Immature natural killer cell (primary cell): ENCODE data around the gene PSMB1. TPM values are rescaled to one million over a fixed set of nuclear protein-coding genes. Genes with fewer than 3 reads are reported as not detected.
A peak's percentile ranks its signal among the peaks of the same experiment; 100 is the strongest.
"Not testable (repeated sequence)": the region's sequence is repeated elsewhere in the genome, so short reads cannot be mapped to it uniquely, and the experiment has no call there.

Experiments
- DNase-seq, 3 donors: peaks; one replicate each; pipeline ENCODE4 v3.0.0; 2022; ENCODE audit warnings: mixed read lengths in 1 of 3
- H3K27ac Mint-ChIP-seq, 6 donors: one replicate each; pipeline ENCODE4 v1.8.0; 2020; ENCODE audit warnings: mixed read lengths in 6 of 6, mild to moderate bottlenecking in 5 of 6, inconsistent platforms in 4 of 6, moderate library complexity in 3 of 6
- H3K27me3 Mint-ChIP-seq, 3 donors: one replicate each; pipeline ENCODE4 v1.8.0; 2020 to 2021; ENCODE audit warnings: low read depth in 3 of 3, mild to moderate bottlenecking in 3 of 3, mixed read lengths in 3 of 3, moderate library complexity in 3 of 3, inconsistent platforms in 1 of 3
- H3K36me3 Mint-ChIP-seq, 3 donors: one replicate each; pipeline ENCODE4 v1.8.0; 2020; ENCODE audit warnings: mixed read lengths in 3 of 3, inconsistent platforms in 2 of 3, mild to moderate bottlenecking in 2 of 3
- H3K4me1 Mint-ChIP-seq, 2 donors: one replicate each; pipeline ENCODE4 v1.8.0; 2020; ENCODE audit warnings: inconsistent platforms in 2 of 2, mild to moderate bottlenecking in 2 of 2, mixed read lengths in 2 of 2, moderate library complexity in 1 of 2
- H3K4me3 Mint-ChIP-seq, 5 donors: one replicate each; pipeline ENCODE4 v1.8.0; 2020; ENCODE audit warnings: mild to moderate bottlenecking in 5 of 5, mixed read lengths in 5 of 5, inconsistent platforms in 3 of 5, moderate library complexity in 3 of 5
- H3K9me3 Mint-ChIP-seq, 6 donors: one replicate each; pipeline ENCODE4 v1.8.0; 2020; ENCODE audit warnings: mild to moderate bottlenecking in 6 of 6, mixed read lengths in 6 of 6, inconsistent platforms in 4 of 6, moderate library complexity in 3 of 6
- polyA plus RNA-seq, 3 donors: library from polyadenylated mRNA; unstranded; fragments of 300-500 nt; fragmentation: Illumina TruSeq; gene quantifications; one replicate each; pipeline ENCODE4 v1.2.3, GENCODE V29; 2021

The PSMB1 gene
- polyA plus RNA-seq, 3 donors from 2014 or later, result 500 to 935 (median 673) TPM

GRCh38 chr6:170505306-170505705 lies 47.8 kb downstream of the PSMB1 start:
- H3K27me3 Mint-ChIP-seq, result peaks cover 4 to 20% (median 15%) of the 10 kb centered on the region in 3 donors
- no peak overlapping the region for H3K4me3 Mint-ChIP-seq
- no peak for DNase-seq
- peaks cover 0 to 1% (median 0%) of the 10 kb centered on the region in 6 donors for H3K9me3 Mint-ChIP-seq
- H3K27ac Mint-ChIP-seq, result no peak overlapping the region
- H3K4me1 Mint-ChIP-seq, result peaks cover 43 to 45% of the 10 kb centered on the region in 2 donors
- H3K36me3 Mint-ChIP-seq, result no peaks in the 10 kb centered on the region

GRCh38 chr6:170504479-170504878 lies 48.6 kb downstream of the PSMB1 start:
- H3K4me3 Mint-ChIP-seq, result peak overlapping the region in 4 of 5 donors; percentile 8 to 43 (median 26)
- no peaks in the 10 kb centered on the region for H3K36me3 Mint-ChIP-seq
- H3K27me3 Mint-ChIP-seq, result peaks cover 4 to 18% (median 18%) of the 10 kb centered on the region in 3 donors
- peaks cover 43 to 46% of the 10 kb centered on the region in 2 donors for H3K4me1 Mint-ChIP-seq
- peak in 2 of 3 donors; percentile 6 to 13 for DNase-seq
- H3K9me3 Mint-ChIP-seq, result peaks cover 0 to 1% (median 0%) of the 10 kb centered on the region in 6 donors
- H3K27ac Mint-ChIP-seq, result peak overlapping the region in 1 of 6 donors; percentile 1

GRCh38 chr6:170503414-170503761 lies 49.7 kb downstream of the PSMB1 start:
- Mint-ChIP-seq H3K9me3 (peaks cover 0 to 1% (median 0%) of the 10 kb centered on the region in 6 donors), H3K36me3 (no peaks in the 10 kb centered on the region), H3K4me1 (peaks cover 43 to 46% of the 10 kb centered on the region in 2 donors), H3K4me3 (peak overlapping the region in 1 of 5 donors; percentile 27), H3K27ac (no peak overlapping the region), H3K27me3 (peaks cover 4 to 22% (median 18%) of the 10 kb centered on the region in 3 donors)
- no peak for DNase-seq

- Mint-ChIP-seq H3K27me3 (peaks cover 4 to 23% (median 18%) of the 10 kb centered on the region in 3 donors), H3K4me1 (peaks cover 43 to 46% of the 10 kb centered on the region in 2 donors), H3K27ac (peak overlapping the region in 2 of 6 donors; percentile 49 to 80)
- H3K9me3 Mint-ChIP-seq, H3K36me3 Mint-ChIP-seq, DNase-seq, H3K4me3 Mint-ChIP-seq: not testable (repeated sequence)
These were observed 50.2 kb downstream of the PSMB1 start for GRCh38 chr6:170502733-170503413.

- not testable (repeated sequence) for H3K36me3 Mint-ChIP-seq, H3K4me3 Mint-ChIP-seq, DNase-seq, H3K9me3 Mint-ChIP-seq
- H3K4me1 Mint-ChIP-seq, result peaks cover 43 to 46% of the 10 kb centered on the region in 2 donors
- peak overlapping the region in 1 of 6 donors; percentile 40 for H3K27ac Mint-ChIP-seq
- peaks cover 4 to 26% (median 18%) of the 10 kb centered on the region in 3 donors for H3K27me3 Mint-ChIP-seq
These were observed 50.8 kb downstream of the PSMB1 start for GRCh38 chr6:170502268-170502667.

- Mint-ChIP-seq H3K27ac (no peak overlapping the region), H3K4me3 (no peak overlapping the region), H3K27me3 (peaks cover 4 to 22% (median 15%) of the 10 kb centered on the region in 3 donors), H3K4me1 (peaks cover 43 to 46% of the 10 kb centered on the region in 2 donors), H3K36me3 (no peaks in the 10 kb centered on the region), H3K9me3 (peaks cover 0 to 1% (median 0%) of the 10 kb centered on the region in 6 donors)
- DNase-seq, result no peak
These were observed 52.0 kb downstream of the PSMB1 start for GRCh38 chr6:170500955-170501590.

- peaks cover 4 to 18% (median 16%) of the 10 kb centered on the region in 3 donors for H3K27me3 Mint-ChIP-seq
- DNase-seq, result no peak
- no peak overlapping the region for H3K27ac Mint-ChIP-seq
- H3K9me3 Mint-ChIP-seq, result peaks cover 0 to 1% (median 0%) of the 10 kb centered on the region in 6 donors
- H3K4me3 Mint-ChIP-seq, result no peak overlapping the region
- H3K36me3 Mint-ChIP-seq, result peaks cover 0 to 6% (median 5%) of the 10 kb centered on the region in 3 donors
- H3K4me1 Mint-ChIP-seq, result peaks cover 22 to 26% of the 10 kb centered on the region in 2 donors
These were observed 55.2 kb downstream of the PSMB1 start for GRCh38 chr6:170497841-170498301.

GRCh38 chr6:170493354-170493753 lies 59.8 kb downstream of the PSMB1 start:
- H3K36me3 Mint-ChIP-seq, result peaks cover 0 to 6% (median 5%) of the 10 kb centered on the region in 3 donors
- DNase-seq, result no peak
- H3K9me3 Mint-ChIP-seq, result no peaks in the 10 kb centered on the region
- H3K4me3 Mint-ChIP-seq, result no peak overlapping the region
- no peak overlapping the region for H3K27ac Mint-ChIP-seq
- H3K27me3 Mint-ChIP-seq, result peaks cover 2 to 6% (median 3%) of the 10 kb centered on the region in 3 donors
- peaks cover 5 to 15% of the 10 kb centered on the region in 2 donors for H3K4me1 Mint-ChIP-seq

GRCh38 chr6:170490259-170490658 lies 62.8 kb downstream of the PSMB1 start:
- Mint-ChIP-seq H3K27me3 (peaks cover 2 to 3% (median 2%) of the 10 kb centered on the region in 3 donors), H3K9me3 (no peaks in the 10 kb centered on the region), H3K36me3 (peaks cover 0 to 6% (median 5%) of the 10 kb centered on the region in 3 donors), H3K27ac (no peak overlapping the region), H3K4me1 (peaks cover 15 to 31% of the 10 kb centered on the region in 2 donors), H3K4me3 (no peak overlapping the region)
- DNase-seq, result no peak

- peaks cover 19 to 35% of the 10 kb centered on the region in 2 donors for H3K4me1 Mint-ChIP-seq
- H3K27ac Mint-ChIP-seq, result no peak overlapping the region
- no peak overlapping the region for H3K4me3 Mint-ChIP-seq
- no peak for DNase-seq
- H3K9me3 Mint-ChIP-seq, result no peaks in the 10 kb centered on the region
- H3K36me3 Mint-ChIP-seq, result peaks cover 0 to 6% (median 5%) of the 10 kb centered on the region in 3 donors
- H3K27me3 Mint-ChIP-seq, result peaks cover 2 to 3% (median 2%) of the 10 kb centered on the region in 3 donors
These were observed 63.3 kb downstream of the PSMB1 start for GRCh38 chr6:170489836-170490235.

GRCh38 chr6:170487707-170488329 lies 65.3 kb downstream of the PSMB1 start:
- no peak overlapping the region for H3K27ac Mint-ChIP-seq
- peaks cover 0 to under 1% (median 0%) of the 10 kb centered on the region in 6 donors for H3K9me3 Mint-ChIP-seq
- DNase-seq, result no peak
- H3K36me3 Mint-ChIP-seq, result peaks cover 0 to 4% (median under 1%) of the 10 kb centered on the region in 3 donors
- H3K27me3 Mint-ChIP-seq, result peaks cover 0 to 3% (median 2%) of the 10 kb centered on the region in 3 donors
- peaks cover 18 to 34% of the 10 kb centered on the region in 2 donors for H3K4me1 Mint-ChIP-seq
- no peak overlapping the region for H3K4me3 Mint-ChIP-seq

GRCh38 chr6:170485159-170485558 lies 67.9 kb downstream of the PSMB1 start:
- Mint-ChIP-seq H3K4me1 (peaks cover 18 to 34% of the 10 kb centered on the region in 2 donors), H3K4me3 (peak overlapping the region in 2 of 5 donors; percentile 9 to 34), H3K9me3 (peaks cover 0 to 7% (median 2%) of the 10 kb centered on the region in 6 donors), H3K36me3 (peaks cover 0 to 18% (median 10%) of the 10 kb centered on the region in 3 donors), H3K27ac (peak overlapping the region in 3 of 6 donors; percentile 9 to 59 (median 41)), H3K27me3 (peaks cover 0 to 2% (median 2%) of the 10 kb centered on the region in 3 donors)
- DNase-seq, result no peak
